GM18861 (cell line): ENCODE data around the gene KCTD21.
A peak's percentile ranks its signal among the peaks of the same experiment; 100 is the strongest.
"Not testable (repeated sequence)": the region's sequence is repeated elsewhere in the genome, so short reads cannot be mapped to it uniquely, and the experiment has no call there.

Experiments
- ATAC-seq: cut with Tn5 transposase; IDR thresholded peaks from one replicate; pipeline ENCODE4 v1.9.1; 2021; ENCODE audit not compliant: unreplicated experiment

Gene KCTD21

GRCh38 chr11:78188286-78189173, at the start of gene KCTD21, which contains the start of gene USP35:
Gene KCTD21 (minus strand): TSS chr11:78188626. CDS start chr11:78174554, 14,072 bp downstream.
Gene USP35 (plus strand): TSS chr11:78188919. CDS start chr11:78196246, 7,327 bp downstream.
- peak; percentile 94 for ATAC-seq

GRCh38 chr11:78237293-78238046, 49.0 kb upstream of the KCTD21 start:
- ATAC-seq, result no peak

- ATAC-seq, result no peak
Observed at GRCh38 chr11:78234006-78234405, 45.6 kb upstream of the KCTD21 start.

- ATAC-seq, result not testable (repeated sequence)
Observed at GRCh38 chr11:78233046-78233445, 44.6 kb upstream of the KCTD21 start.

GRCh38 chr11:78231962-78232501, 43.6 kb upstream of the KCTD21 start:
- ATAC-seq, result no peak

GRCh38 chr11:78230161-78230877, 41.9 kb upstream of the KCTD21 start:
- no peak for ATAC-seq

GRCh38 chr11:78229106-78229505, 40.7 kb upstream of the KCTD21 start:
- no peak for ATAC-seq

GRCh38 chr11:78228467-78228866, 40.0 kb upstream of the KCTD21 start:
- ATAC-seq, result peak; percentile 58

GRCh38 chr11:78227921-78228320, 39.5 kb upstream of the KCTD21 start:
- no peak for ATAC-seq

- no peak for ATAC-seq
Observed at GRCh38 chr11:78226684-78227680, 38.6 kb upstream of the KCTD21 start.

- ATAC-seq, result no peak
Observed at GRCh38 chr11:78224906-78225420, 36.5 kb upstream of the KCTD21 start.

GRCh38 chr11:78224506-78224905, 36.1 kb upstream of the KCTD21 start:
- ATAC-seq, result no peak

GRCh38 chr11:78223320-78223954, 35.0 kb upstream of the KCTD21 start:
- ATAC-seq, result peak; percentile 51

- ATAC-seq, result not testable (repeated sequence)
Observed at GRCh38 chr11:78222726-78223125, 34.3 kb upstream of the KCTD21 start.

GRCh38 chr11:78221396-78222315, 33.2 kb upstream of the KCTD21 start:
- no peak for ATAC-seq

GRCh38 chr11:78220218-78221157, 32.1 kb upstream of the KCTD21 start:
- no peak for ATAC-seq
